HepG2 (cell line): ENCODE results near the gene LIFR. TPM values are rescaled to one million over a fixed set of nuclear protein-coding genes. Genes with fewer than 3 reads are reported as not detected.
A peak's percentile ranks its signal among the peaks of the same experiment; 100 is the strongest.

ENCODE experiments used
- FOXM1 ChIP-seq: sonication (generic); formaldehyde crosslinking; IDR thresholded peaks from 2 replicates; pipeline ENCODE4 v1.5.0; 2020; ENCODE audit warnings: missing genetic modification reagents
- HCFC1 ChIP-seq: fragments of 150-350 bp; IDR thresholded peaks from 2 replicates; pipeline ENCODE4 v1.6.1; 2014; ENCODE audit warnings: low read depth, low read length
- HMG20B ChIP-seq: conservative IDR thresholded peaks from 2 replicates; pipeline ENCODE4 v1.6.1; 2016; ENCODE audit warnings: missing genetic modification reagents, missing compliant biosample characterization
- ISL2 ChIP-seq: sonication (generic); formaldehyde crosslinking; IDR thresholded peaks from 2 replicates; pipeline ENCODE4 v1.5.0; 2020; ENCODE audit warnings: missing genetic modification reagents
- POLR2A ChIP-seq, 2 experiments: IDR thresholded peaks; 2 replicates each; pipeline ENCODE4 v1.6.1; 2011; ENCODE audit warnings: low read depth in 2 of 2, low read length in 2 of 2, mild to moderate bottlenecking in 1 of 2, moderate library complexity in 1 of 2; ENCODE audit not compliant: insufficient read depth in 1 of 2
- PTBP1 ChIP-seq: fragments of 200-400 bp; formaldehyde crosslinking; IDR thresholded peaks from 2 replicates; pipeline ENCODE4 v1.6.1; 2018; ENCODE audit warnings: low read length, low read depth; ENCODE audit not compliant: poor library complexity, severe bottlenecking
- RARA ChIP-seq: IDR thresholded peaks from 2 replicates; pipeline ENCODE4 v1.6.1; 2016; ENCODE audit warnings: missing genetic modification reagents, missing compliant biosample characterization
- ZFY ChIP-seq: sonication (generic); formaldehyde crosslinking; IDR thresholded peaks from 2 replicates; pipeline ENCODE4 v1.4.0; 2020; ENCODE audit warnings: missing genetic modification reagents
- ZNF101 ChIP-seq: sonication (generic); formaldehyde crosslinking; IDR thresholded peaks from 2 replicates; pipeline ENCODE4 v1.4.0; 2020; ENCODE audit warnings: mild to moderate bottlenecking, low read depth, missing genetic modification reagents, borderline replicate concordance
- ZNF747 ChIP-seq: sonication (generic); formaldehyde crosslinking; IDR thresholded peaks from 2 replicates; pipeline ENCODE4 v1.8.1; 2023; ENCODE audit warnings: missing genetic modification reagents, mild to moderate bottlenecking, borderline replicate concordance
- ZNF841 ChIP-seq: sonication (generic); formaldehyde crosslinking; IDR thresholded peaks from 2 replicates; pipeline ENCODE4 v1.8.1; 2023; ENCODE audit warnings: missing genetic modification reagents, borderline replicate concordance
- polyA plus RNA-seq, 8 experiments: library from polyadenylated mRNA; depleted of rRNA in 3 of 8; stranded (reverse) in 7 of 8; unstranded in 1 of 8; fragments of >200 nt; fragmentation: Illumina TruSeq in 4 of 8; extraction: Trizol in 4 of 8; gene quantifications; 2 replicates each; pipeline versions ENCODE4 v1.2.1 to v1.2.3, GENCODE V29; 2011 to 2016; ENCODE audit warnings: low read depth in 4 of 8, missing spikeins in 1 of 8, mixed read lengths in 1 of 8; ENCODE audit not compliant: insufficient read depth in 1 of 8
- total RNA-seq, 5 experiments: library from RNA; depleted of rRNA; stranded (reverse); fragments of >200 nt; fragmentation: Illumina TruSeq; extraction: Trizol; gene quantifications; 2 replicates each; pipeline ENCODE4 v1.2.3, GENCODE V29; 2016; ENCODE audit warnings: low read depth in 1 of 5
- TF ChIP-seq, protein P1 (sequence below): sonication (generic); formaldehyde crosslinking; IDR thresholded peaks from 2 replicates; pipeline ENCODE4 v1.5.1; 2020; ENCODE audit warnings: mild to moderate bottlenecking, moderate library complexity, missing genetic modification reagents
- TF ChIP-seq, protein P2 (sequence below): sonication (generic); formaldehyde crosslinking; IDR thresholded peaks from 2 replicates; pipeline ENCODE4 v1.5.0; 2020; ENCODE audit warnings: mild to moderate bottlenecking, missing genetic modification reagents, borderline replicate concordance
- TF ChIP-seq, protein P3 (sequence below): sonication (generic); formaldehyde crosslinking; conservative IDR thresholded peaks from 2 replicates; pipeline ENCODE4 v1.8.1; 2023; ENCODE audit warnings: missing genetic modification reagents
- TF ChIP-seq, protein P4 (sequence below): sonication (generic); formaldehyde crosslinking; IDR thresholded peaks from 2 replicates; pipeline ENCODE4 v1.5.0; 2020; ENCODE audit warnings: mild to moderate bottlenecking, missing genetic modification reagents
- TF ChIP-seq, protein P5 (sequence below): IDR thresholded peaks from 2 replicates; pipeline ENCODE4 v1.4.0; 2020; ENCODE audit warnings: mild to moderate bottlenecking, missing genetic modification reagents

LIFR gene
- total and polyA plus RNA-seq, 2 of the 13 experiments (the other 11 are each of a cell fraction or from before 2014, with no cell fraction given): 6.3 to 25.2 TPM

DNA sequence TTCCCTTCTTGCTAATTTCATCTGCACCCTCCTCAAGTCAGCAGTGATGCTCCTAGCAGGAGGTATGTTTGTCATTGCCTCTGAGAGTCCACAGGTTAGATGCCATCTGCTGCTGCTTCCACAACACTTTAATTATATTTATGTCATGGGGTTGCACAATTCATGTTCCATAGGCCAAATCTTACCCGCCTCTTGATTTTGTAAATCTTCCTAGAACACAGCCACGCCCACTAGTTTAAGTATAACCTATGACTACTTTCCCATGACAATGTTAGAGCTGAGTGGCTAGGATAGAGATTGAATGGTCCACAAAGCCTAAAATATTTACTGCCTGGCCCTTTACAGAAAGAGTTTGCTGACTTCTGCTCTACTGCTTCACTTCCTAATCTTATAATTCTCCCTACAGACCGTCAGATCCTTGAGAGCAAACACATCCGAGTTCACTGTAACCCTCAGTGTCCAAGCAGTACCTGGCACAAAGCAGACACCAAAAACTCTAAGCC is 21.1 kb downstream of the LIFR start (continued):
- TF ChIP-seq, protein P1, sequence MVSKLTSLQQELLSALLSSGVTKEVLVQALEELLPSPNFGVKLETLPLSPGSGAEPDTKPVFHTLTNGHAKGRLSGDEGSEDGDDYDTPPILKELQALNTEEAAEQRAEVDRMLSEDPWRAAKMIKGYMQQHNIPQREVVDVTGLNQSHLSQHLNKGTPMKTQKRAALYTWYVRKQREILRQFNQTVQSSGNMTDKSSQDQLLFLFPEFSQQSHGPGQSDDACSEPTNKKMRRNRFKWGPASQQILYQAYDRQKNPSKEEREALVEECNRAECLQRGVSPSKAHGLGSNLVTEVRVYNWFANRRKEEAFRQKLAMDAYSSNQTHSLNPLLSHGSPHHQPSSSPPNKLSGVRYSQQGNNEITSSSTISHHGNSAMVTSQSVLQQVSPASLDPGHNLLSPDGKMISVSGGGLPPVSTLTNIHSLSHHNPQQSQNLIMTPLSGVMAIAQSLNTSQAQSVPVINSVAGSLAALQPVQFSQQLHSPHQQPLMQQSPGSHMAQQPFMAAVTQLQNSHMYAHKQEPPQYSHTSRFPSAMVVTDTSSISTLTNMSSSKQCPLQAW (CRISPR knock-in tag): no peak
- TF ChIP-seq FOXM1 (CRISPR knock-in tag) (no peak), PTBP1 (no peak), HMG20B (CRISPR knock-in tag) (no peak), HCFC1 (no peak), ISL2 (no peak), POLR2A (IDR thresholded peaks at IDR 0.05; ENCODE audit: insufficient read depth in 1 of 2, low read depth in 2 of 2, low read length in 2 of 2) (no peak), ZNF841 (no peak), ZNF101 (no peak), RARA (CRISPR knock-in tag) (0 out of 2 replicates have a peak, but pooled peaks have one; percentile 3), ZFY (CRISPR knock-in tag) (peak; percentile 43; the same call in 1 of the 2 replicates), ZNF747 (no peak)
- TF ChIP-seq, protein P2, sequence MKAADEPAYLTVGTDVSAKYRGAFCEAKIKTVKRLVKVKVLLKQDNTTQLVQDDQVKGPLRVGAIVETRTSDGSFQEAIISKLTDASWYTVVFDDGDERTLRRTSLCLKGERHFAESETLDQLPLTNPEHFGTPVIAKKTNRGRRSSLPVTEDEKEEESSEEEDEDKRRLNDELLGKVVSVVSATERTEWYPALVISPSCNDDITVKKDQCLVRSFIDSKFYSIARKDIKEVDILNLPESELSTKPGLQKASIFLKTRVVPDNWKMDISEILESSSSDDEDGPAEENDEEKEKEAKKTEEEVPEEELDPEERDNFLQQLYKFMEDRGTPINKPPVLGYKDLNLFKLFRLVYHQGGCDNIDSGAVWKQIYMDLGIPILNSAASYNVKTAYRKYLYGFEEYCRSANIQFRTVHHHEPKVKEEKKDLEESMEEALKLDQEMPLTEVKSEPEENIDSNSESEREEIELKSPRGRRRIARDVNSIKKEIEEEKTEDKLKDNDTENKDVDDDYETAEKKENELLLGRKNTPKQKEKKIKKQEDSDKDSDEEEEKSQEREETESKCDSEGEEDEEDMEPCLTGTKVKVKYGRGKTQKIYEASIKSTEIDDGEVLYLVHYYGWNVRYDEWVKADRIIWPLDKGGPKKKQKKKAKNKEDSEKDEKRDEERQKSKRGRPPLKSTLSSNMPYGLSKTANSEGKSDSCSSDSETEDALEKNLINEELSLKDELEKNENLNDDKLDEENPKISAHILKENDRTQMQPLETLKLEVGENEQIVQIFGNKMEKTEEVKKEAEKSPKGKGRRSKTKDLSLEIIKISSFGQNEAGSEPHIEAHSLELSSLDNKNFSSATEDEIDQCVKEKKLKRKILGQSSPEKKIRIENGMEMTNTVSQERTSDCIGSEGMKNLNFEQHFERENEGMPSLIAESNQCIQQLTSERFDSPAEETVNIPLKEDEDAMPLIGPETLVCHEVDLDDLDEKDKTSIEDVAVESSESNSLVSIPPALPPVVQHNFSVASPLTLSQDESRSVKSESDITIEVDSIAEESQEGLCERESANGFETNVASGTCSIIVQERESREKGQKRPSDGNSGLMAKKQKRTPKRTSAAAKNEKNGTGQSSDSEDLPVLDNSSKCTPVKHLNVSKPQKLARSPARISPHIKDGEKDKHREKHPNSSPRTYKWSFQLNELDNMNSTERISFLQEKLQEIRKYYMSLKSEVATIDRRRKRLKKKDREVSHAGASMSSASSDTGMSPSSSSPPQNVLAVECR (CRISPR knock-in tag): no peak
- TF ChIP-seq, protein P3, sequence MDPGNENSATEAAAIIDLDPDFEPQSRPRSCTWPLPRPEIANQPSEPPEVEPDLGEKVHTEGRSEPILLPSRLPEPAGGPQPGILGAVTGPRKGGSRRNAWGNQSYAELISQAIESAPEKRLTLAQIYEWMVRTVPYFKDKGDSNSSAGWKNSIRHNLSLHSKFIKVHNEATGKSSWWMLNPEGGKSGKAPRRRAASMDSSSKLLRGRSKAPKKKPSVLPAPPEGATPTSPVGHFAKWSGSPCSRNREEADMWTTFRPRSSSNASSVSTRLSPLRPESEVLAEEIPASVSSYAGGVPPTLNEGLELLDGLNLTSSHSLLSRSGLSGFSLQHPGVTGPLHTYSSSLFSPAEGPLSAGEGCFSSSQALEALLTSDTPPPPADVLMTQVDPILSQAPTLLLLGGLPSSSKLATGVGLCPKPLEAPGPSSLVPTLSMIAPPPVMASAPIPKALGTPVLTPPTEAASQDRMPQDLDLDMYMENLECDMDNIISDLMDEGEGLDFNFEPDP: no peak
- TF ChIP-seq, protein P4, sequence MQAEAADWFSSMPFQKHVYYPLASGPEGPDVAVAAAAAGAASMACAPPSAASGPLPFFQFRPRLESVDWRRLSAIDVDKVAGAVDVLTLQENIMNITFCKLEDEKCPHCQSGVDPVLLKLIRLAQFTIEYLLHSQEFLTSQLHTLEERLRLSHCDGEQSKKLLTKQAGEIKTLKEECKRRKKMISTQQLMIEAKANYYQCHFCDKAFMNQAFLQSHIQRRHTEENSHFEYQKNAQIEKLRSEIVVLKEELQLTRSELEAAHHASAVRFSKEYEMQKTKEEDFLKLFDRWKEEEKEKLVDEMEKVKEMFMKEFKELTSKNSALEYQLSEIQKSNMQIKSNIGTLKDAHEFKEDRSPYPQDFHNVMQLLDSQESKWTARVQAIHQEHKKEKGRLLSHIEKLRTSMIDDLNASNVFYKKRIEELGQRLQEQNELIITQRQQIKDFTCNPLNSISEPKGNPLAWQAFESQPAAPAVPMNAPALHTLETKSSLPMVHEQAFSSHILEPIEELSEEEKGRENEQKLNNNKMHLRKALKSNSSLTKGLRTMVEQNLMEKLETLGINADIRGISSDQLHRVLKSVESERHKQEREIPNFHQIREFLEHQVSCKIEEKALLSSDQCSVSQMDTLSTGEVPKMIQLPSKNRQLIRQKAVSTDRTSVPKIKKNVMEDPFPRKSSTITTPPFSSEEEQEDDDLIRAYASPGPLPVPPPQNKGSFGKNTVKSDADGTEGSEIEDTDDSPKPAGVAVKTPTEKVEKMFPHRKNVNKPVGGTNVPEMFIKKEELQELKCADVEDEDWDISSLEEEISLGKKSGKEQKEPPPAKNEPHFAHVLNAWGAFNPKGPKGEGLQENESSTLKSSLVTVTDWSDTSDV (CRISPR knock-in tag): no peak
- TF ChIP-seq, protein P5, sequence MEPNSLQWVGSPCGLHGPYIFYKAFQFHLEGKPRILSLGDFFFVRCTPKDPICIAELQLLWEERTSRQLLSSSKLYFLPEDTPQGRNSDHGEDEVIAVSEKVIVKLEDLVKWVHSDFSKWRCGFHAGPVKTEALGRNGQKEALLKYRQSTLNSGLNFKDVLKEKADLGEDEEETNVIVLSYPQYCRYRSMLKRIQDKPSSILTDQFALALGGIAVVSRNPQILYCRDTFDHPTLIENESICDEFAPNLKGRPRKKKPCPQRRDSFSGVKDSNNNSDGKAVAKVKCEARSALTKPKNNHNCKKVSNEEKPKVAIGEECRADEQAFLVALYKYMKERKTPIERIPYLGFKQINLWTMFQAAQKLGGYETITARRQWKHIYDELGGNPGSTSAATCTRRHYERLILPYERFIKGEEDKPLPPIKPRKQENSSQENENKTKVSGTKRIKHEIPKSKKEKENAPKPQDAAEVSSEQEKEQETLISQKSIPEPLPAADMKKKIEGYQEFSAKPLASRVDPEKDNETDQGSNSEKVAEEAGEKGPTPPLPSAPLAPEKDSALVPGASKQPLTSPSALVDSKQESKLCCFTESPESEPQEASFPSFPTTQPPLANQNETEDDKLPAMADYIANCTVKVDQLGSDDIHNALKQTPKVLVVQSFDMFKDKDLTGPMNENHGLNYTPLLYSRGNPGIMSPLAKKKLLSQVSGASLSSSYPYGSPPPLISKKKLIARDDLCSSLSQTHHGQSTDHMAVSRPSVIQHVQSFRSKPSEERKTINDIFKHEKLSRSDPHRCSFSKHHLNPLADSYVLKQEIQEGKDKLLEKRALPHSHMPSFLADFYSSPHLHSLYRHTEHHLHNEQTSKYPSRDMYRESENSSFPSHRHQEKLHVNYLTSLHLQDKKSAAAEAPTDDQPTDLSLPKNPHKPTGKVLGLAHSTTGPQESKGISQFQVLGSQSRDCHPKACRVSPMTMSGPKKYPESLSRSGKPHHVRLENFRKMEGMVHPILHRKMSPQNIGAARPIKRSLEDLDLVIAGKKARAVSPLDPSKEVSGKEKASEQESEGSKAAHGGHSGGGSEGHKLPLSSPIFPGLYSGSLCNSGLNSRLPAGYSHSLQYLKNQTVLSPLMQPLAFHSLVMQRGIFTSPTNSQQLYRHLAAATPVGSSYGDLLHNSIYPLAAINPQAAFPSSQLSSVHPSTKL (CRISPR knock-in tag): 0 out of 2 replicates have a peak, but pooled peaks have one; percentile 37
